ENCODE measurements around the gene CTXND1. TPM values are rescaled to one million over a fixed set of nuclear protein-coding genes. Genes with fewer than 3 reads are reported as not detected.

The CTXND1 gene
- total RNA-seq, 1 donor from 2014 or later: not detected

DNA sequence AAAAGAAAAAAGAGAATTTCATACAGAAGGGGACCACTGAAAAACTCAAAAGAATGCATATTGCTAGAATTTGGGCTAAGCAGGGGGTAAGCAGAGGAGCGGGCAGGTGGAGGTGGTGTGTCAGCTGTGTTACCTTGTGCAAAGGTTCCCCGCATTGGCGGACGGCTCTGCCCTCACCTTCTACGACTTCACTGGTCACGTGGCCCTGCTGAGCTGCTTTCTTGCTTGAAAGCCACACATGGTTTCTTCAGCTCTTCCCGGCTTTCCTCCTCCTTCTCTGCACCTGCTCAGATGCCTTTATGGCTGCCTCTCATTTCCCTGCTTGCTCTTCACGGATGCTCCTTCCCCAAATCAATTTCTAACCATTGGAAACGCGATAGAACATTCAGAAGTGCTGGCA, 68.7 kb downstream of the CTXND1 start:
- Histone ChIP-seq H3K4me3 (ENCODE audit: low read depth, low read length) (no peak overlapping the region), H3K36me3 (ENCODE audit: control insufficient read depth, insufficient read depth, low read length) (peaks cover 18% of the 10 kb centered on the region), H3K27me3 (ENCODE audit: control insufficient read depth, insufficient read depth, low read length) (no peaks in the 10 kb centered on the region)
- DNase-seq (ENCODE audit: low read depth) (no peak), FAIRE-seq (no peak)
- TF ChIP-seq CTCF (IDR thresholded peaks at IDR 0.05; ENCODE audit: insufficient read depth, low read length, severe bottlenecking): no peak

DNA sequence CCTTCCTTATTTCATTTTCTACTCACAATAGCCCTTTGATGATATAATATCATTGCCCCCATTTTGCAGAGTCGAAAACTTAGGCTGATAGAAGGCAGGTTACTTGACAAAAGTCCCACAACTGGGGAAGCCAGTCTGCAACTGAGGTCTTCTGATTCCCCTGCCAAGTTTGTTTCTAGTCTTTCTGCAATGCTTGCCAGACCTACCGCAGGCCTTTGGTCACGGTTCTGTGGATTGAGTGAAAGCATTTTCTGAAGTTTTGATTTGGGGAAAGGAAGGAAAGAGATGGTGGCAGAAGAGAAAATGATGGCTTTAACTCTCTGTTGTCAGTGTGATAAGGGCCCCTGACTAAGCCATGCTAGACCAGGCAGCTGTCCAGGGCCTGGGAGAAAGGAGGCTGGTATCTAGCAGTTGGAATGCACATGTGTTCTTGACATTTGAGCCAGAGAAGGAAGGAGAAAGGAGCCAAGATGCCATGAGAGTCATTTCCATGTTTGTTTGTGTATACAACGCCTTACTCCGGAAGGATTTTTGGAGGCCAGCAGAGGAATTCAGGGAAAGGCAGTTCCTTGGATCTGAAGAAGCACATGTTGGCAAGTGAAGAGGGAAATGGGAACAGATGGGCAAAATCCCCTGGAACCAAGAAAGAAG, 69.3 kb downstream of the CTXND1 start:
- DNase-seq (ENCODE audit: low read depth) (no peak), FAIRE-seq (peak; percentile 70)
- H3K27me3 ChIP-seq (ENCODE audit: control insufficient read depth, insufficient read depth, low read length): no peaks in the 10 kb centered on the region
- TF ChIP-seq CTCF (IDR thresholded peaks at IDR 0.05; ENCODE audit: insufficient read depth, low read length, severe bottlenecking): no peak
- H3K36me3 ChIP-seq (ENCODE audit: control insufficient read depth, insufficient read depth, low read length): peaks cover 18% of the 10 kb centered on the region
- no peak overlapping the region for H3K4me3 ChIP-seq (ENCODE audit: low read depth, low read length)

DNA sequence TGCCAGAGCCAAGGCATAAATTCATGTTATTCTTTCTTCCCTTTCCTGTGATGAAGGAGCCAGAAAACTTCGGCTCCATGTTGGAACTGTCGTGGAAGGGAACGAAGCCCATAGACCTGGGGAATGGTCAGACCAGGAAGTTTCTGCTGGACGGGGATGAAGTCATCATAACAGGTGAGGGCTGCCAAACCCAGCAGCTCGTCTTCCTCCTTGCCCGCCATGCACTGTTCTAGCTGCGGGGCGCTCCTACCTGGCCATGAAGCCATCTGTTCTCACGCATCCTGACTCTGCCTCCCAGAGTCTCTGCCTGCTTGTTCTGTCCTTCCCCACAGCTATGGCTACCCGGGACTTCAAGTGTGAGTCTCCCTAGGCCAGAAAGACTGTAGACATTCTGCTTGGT, 71.0 kb downstream of the CTXND1 start:
- peaks cover 16% of the 10 kb centered on the region for H3K36me3 ChIP-seq (ENCODE audit: control insufficient read depth, insufficient read depth, low read length)
- no peak for FAIRE-seq

GRCh38 chr15:80180468-80180867, 71.5 kb downstream of the CTXND1 start:
- no peak for TF ChIP-seq CTCF (IDR thresholded peaks at IDR 0.05; ENCODE audit: insufficient read depth, low read length, severe bottlenecking)
- FAIRE-seq (no peak), DNase-seq (ENCODE audit: low read depth) (no peak)
- no peaks in the 10 kb centered on the region for H3K27me3 ChIP-seq (ENCODE audit: control insufficient read depth, insufficient read depth, low read length)
- H3K4me3 ChIP-seq (ENCODE audit: low read depth, low read length): no peak overlapping the region
- peaks cover 13% of the 10 kb centered on the region for H3K36me3 ChIP-seq (ENCODE audit: control insufficient read depth, insufficient read depth, low read length)

More for the DNA sequence above, 71.0 kb downstream of the CTXND1 start:
- no peak for TF ChIP-seq CTCF (IDR thresholded peaks at IDR 0.05; ENCODE audit: insufficient read depth, low read length, severe bottlenecking)
- Histone ChIP-seq H3K4me3 (ENCODE audit: low read depth, low read length) (no peak overlapping the region), H3K27me3 (ENCODE audit: control insufficient read depth, insufficient read depth, low read length) (no peaks in the 10 kb centered on the region)
- DNase-seq (ENCODE audit: low read depth): no peak

GRCh38 chr15:80179935-80180334, 72.1 kb downstream of the CTXND1 start:
- Histone ChIP-seq H3K27me3 (ENCODE audit: control insufficient read depth, insufficient read depth, low read length) (no peaks in the 10 kb centered on the region), H3K36me3 (ENCODE audit: control insufficient read depth, insufficient read depth, low read length) (peaks cover 12% of the 10 kb centered on the region), H3K4me3 (ENCODE audit: low read depth, low read length) (no peak overlapping the region)
- TF ChIP-seq CTCF (IDR thresholded peaks at IDR 0.05; ENCODE audit: insufficient read depth, low read length, severe bottlenecking): no peak
- FAIRE-seq (no peak), DNase-seq (ENCODE audit: low read depth) (no peak)

All from bronchial epithelial cell (primary cell).